Natural killer cell (primary cell): ENCODE data around the gene LAPTM4A. TPM values are rescaled to one million over a fixed set of nuclear protein-coding genes. Genes with fewer than 3 reads are reported as not detected.

Source experiments
- ATAC-seq, 3 donors: fragments of 150-1000 bp in 2 of 3; fragments of 200-7000 bp in 1 of 3; cut with Tn5 transposase; 1 replicate in 1 of 3; 2 replicates in 2 of 3; pipeline ENCODE4 v1.10.0; 2021; ENCODE audit warnings: mild to moderate bottlenecking in 2 of 3, moderate library complexity in 2 of 3
- DNase-seq, 2 donors: peaks; one replicate each; pipeline versions ENCODE4 v3.0.0 to v3.0.0-alpha.2; 2013 to 2021; ENCODE audit warnings: mixed read lengths in 1 of 2
- H3K27ac ChIP-seq: one replicate; pipeline ENCODE4 v1.5.1; 2013; ENCODE audit warnings: mild to moderate bottlenecking, low read length
- H3K27me3 ChIP-seq: one replicate; pipeline ENCODE4 v1.6.1; 2013; ENCODE audit warnings: low read length; ENCODE audit not compliant: control insufficient read depth, insufficient read depth
- H3K36me3 ChIP-seq: one replicate; pipeline ENCODE4 v1.6.1; 2013; ENCODE audit warnings: low read length; ENCODE audit not compliant: control insufficient read depth, insufficient read depth
- H3K4me1 ChIP-seq: one replicate; pipeline ENCODE4 v1.6.1; 2013; ENCODE audit warnings: low read length; ENCODE audit not compliant: control insufficient read depth, insufficient read depth
- H3K4me3 ChIP-seq: one replicate; pipeline ENCODE4 v1.5.1; 2013; ENCODE audit warnings: low read length
- H3K9me3 ChIP-seq: one replicate; pipeline ENCODE4 v1.6.1; 2013; ENCODE audit warnings: low read length; ENCODE audit not compliant: control insufficient read depth, insufficient read depth
- H3K27ac Mint-ChIP-seq, 2 donors: one replicate each; pipeline ENCODE4 v1.8.0; 2022; ENCODE audit warnings: mild to moderate bottlenecking in 2 of 2, mixed read lengths in 2 of 2, moderate library complexity in 1 of 2
- H3K27me3 Mint-ChIP-seq, 2 donors: one replicate each; pipeline ENCODE4 v1.8.0; 2022; ENCODE audit warnings: low read depth in 2 of 2, mixed read lengths in 2 of 2
- H3K36me3 Mint-ChIP-seq: one replicate; pipeline ENCODE4 v1.8.0; 2022; ENCODE audit warnings: mixed read lengths
- H3K4me1 Mint-ChIP-seq, 2 donors: one replicate each; pipeline ENCODE4 v1.8.0; 2022; ENCODE audit warnings: mixed read lengths in 2 of 2
- H3K4me3 Mint-ChIP-seq: one replicate; pipeline ENCODE4 v1.8.0; 2022; ENCODE audit warnings: mild to moderate bottlenecking, moderate library complexity, mixed read lengths
- H3K9me3 Mint-ChIP-seq, 2 donors: one replicate each; pipeline ENCODE4 v1.8.0; 2022; ENCODE audit warnings: mixed read lengths in 2 of 2
- CTCF ChIP-seq: fragments of 200-600 bp; IDR thresholded peaks from one replicate; pipeline ENCODE4 v1.8.0; 2022; ENCODE audit warnings: antibody characterized with exemption
- WGBS: methylation state at CpG from one replicate; pipeline ENCODE4 v1.1.7; 2013; ENCODE audit warnings: missing lambda C conversion rate; ENCODE audit not compliant: insufficient coverage; 5-methylcytosine and 5-hydroxymethylcytosine counted together
- intact Hi-C: fragments of 100-400 bp; cut with micrococcal nuclease; formaldehyde crosslinking; loops from one replicate; pipeline ENCODE4 v1.14.2; 2022
- total RNA-seq, 4 donors: library from RNA; stranded (reverse); fragments of 120-200 nt in 1 of 4; gene quantifications; one replicate each; pipeline versions ENCODE4 v1.2.3 to v1.2.4, GENCODE V29; 2013 to 2022

LAPTM4A gene
- total RNA-seq, 3 donors from 2014 or later (not counting 1 experiment from before 2014, with no cell fraction given), result 60.6 to 98.4 (median 75.0) TPM

DNA sequence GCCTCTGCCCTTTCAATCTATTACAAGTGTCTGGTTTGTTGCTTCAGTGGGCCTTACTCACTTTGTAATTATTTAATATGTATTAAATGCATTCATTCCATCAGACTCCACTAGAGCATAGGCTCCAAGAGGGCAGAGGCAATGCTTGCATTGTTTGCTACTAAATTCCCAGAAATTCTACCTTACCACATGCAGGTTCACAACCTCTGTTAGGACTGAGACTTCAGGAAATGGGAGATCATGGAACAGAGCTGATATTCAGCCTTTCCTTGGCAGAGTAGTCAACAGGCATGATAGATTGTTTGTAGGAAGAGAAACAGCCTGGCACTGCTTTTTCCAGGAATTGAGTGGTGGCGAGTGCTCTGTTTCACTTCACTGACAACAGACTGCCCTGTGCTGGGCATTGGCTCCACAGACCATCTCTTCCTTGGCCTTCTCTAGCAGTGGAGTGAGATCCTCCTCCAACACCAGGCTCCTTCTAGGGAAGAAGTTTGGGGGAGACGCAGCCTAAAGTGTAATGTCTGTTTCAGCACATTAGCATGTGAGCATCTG lies 32.8 kb downstream of the LAPTM4A start:
- no peaks in the 10 kb centered on the region for H3K36me3 ChIP-seq
- H3K9me3 Mint-ChIP-seq, result peaks cover 2 to 7% of the 10 kb centered on the region in 2 donors

DNA sequence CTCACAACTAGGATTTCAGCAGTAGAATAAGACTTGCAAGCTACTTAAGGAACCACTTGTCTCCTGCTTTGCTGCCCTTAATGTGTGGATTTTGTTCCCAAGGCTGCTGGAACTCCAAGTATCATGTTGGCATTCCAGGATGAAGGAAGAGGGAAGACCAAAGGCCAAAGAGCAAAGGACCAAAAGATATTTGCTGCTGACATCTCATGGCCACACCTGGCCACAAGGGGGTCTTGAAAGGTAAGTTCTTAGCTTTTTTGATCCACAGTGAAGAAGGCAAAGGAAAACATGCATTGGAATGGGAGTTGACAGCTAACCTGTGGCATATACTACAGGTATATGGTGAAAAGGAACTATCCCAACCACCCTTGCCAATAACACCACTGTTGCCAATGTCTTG lies 35.1 kb downstream of the LAPTM4A start:
- no peak overlapping the region for H3K27ac Mint-ChIP-seq
- Histone ChIP-seq H3K4me3 (no peak overlapping the region), H3K27me3 (peaks cover 18% of the 10 kb centered on the region), H3K9me3 (peaks cover 8% of the 10 kb centered on the region), H3K4me1 (peaks cover 10% of the 10 kb centered on the region), H3K36me3 (no peaks in the 10 kb centered on the region), H3K27ac (no peak overlapping the region)
- no peak overlapping the region for H3K4me3 Mint-ChIP-seq
- H3K9me3 Mint-ChIP-seq, result no peaks in the 10 kb centered on the region
- no peak for TF ChIP-seq CTCF
- peaks cover 24 to 29% of the 10 kb centered on the region in 2 donors for H3K27me3 Mint-ChIP-seq
- peaks cover 7 to 10% of the 10 kb centered on the region in 2 donors for H3K4me1 Mint-ChIP-seq
- no peak for ATAC-seq
- intact Hi-C loops, result loop anchor here (5.0 kb wide), 1 partner anchor 59 kb away; no protein-coding TSS in a partner anchor
- no peak for DNase-seq
- no peaks in the 10 kb centered on the region for H3K36me3 Mint-ChIP-seq

More for the DNA sequence above, 32.8 kb downstream of the LAPTM4A start:
- Histone ChIP-seq H3K4me1 (no peaks in the 10 kb centered on the region), H3K27me3 (peaks cover under 1% of the 10 kb centered on the region), H3K9me3 (peaks cover 10% of the 10 kb centered on the region), H3K4me3 (no peak overlapping the region), H3K27ac (no peak overlapping the region)
- Mint-ChIP-seq H3K4me1 (no peaks in the 10 kb centered on the region), H3K27me3 (peaks cover 8 to 15% of the 10 kb centered on the region in 2 donors), H3K36me3 (no peaks in the 10 kb centered on the region), H3K27ac (no peak overlapping the region), H3K4me3 (no peak overlapping the region)
- ATAC-seq (no peak), DNase-seq (no peak)
- intact Hi-C loops, result loop anchor here (5.0 kb wide), 1 partner anchor 61 kb away; no protein-coding TSS in a partner anchor
- WGBS, result 100% methylated on average over 1 of the region's 2 CpGs
- TF ChIP-seq CTCF, result no peak

DNA sequence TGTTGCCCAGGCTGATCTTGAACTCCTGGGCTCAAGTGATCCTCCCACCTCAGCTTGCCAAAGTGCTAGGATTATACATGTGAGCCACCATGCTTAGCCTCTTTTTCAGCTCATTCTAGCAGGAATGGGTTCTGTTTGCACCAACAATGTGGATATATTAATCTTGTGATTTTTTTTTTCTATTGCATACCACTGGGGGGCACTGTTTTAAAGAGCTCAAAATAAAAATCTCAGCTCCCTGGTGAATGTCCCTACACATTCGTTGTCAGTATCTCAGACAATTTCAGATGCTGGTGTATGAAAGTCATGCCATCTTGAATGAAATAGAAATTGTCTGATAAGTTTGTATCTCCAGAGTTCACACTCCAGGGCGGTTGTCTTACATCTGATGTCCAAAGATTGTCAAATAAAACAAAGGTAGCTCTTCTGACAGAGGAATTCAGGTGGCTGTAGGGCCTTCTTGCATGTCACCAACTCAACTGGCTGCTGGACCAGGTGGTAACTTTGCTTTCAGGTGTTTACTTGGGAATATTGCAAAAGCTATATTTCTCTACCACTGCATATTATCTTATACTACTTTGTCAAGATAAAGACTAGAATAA lies 35.8 kb downstream of the LAPTM4A start:
- DNase-seq, result peak in 1 of 2 donors; percentile 69
- H3K27ac Mint-ChIP-seq, result no peak overlapping the region
- WGBS, result 24% methylated on average over 2 of the region's 2 CpGs

More for the DNA sequence above, 35.8 kb downstream of the LAPTM4A start:
- Histone ChIP-seq H3K27ac (no peak overlapping the region), H3K9me3 (no peaks in the 10 kb centered on the region), H3K4me1 (peaks cover 10% of the 10 kb centered on the region), H3K27me3 (peaks cover 20% of the 10 kb centered on the region), H3K4me3 (no peak overlapping the region), H3K36me3 (no peaks in the 10 kb centered on the region)
- intact Hi-C loops, result loop anchor here (1.0 to 5.0 kb wide), 2 partner anchors 58 to 83 kb away; no protein-coding TSS in a partner anchor
- H3K4me3 Mint-ChIP-seq, result no peak overlapping the region
- peaks cover 28 to 36% of the 10 kb centered on the region in 2 donors for H3K27me3 Mint-ChIP-seq
- H3K9me3 Mint-ChIP-seq, result no peaks in the 10 kb centered on the region
- TF ChIP-seq CTCF, result peak; percentile 66
- ATAC-seq, result peak; percentile 54 to 62 (median 54)
- H3K36me3 Mint-ChIP-seq, result no peaks in the 10 kb centered on the region
- peaks cover 7 to 10% of the 10 kb centered on the region in 2 donors for H3K4me1 Mint-ChIP-seq
